ENCODE measurements around the gene SMIM26. TPM values are rescaled to one million over a fixed set of nuclear protein-coding genes. Genes with fewer than 3 reads are reported as not detected.
"Not testable (repeated sequence)": the region's sequence is repeated elsewhere in the genome, so short reads cannot be mapped to it uniquely, and the experiment has no call there.

Gene SMIM26
- total RNA-seq, 1 experiment from 2014 or later: 105 TPM

DNA sequence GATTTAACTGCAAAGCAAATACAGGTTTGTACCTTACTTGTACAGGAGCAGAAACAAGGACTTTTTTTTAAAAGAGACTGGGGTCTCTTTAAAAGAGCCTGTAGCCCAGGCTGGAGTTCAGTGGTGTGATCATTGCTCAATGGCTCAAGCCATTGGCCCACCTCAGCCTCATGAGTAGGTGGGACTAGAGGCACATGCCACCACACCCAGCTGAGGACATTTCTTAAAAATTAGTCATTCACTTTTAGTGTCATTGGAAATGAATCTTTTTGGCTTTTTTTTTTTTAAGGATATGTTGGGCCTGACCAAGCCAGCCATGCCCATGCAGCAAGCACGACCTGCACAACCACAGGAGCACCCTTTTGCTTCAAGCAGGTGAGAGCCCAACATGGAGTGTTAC, 42.6 kb upstream of the SMIM26 start:
- Histone ChIP-seq H3K4me2 (peak overlapping the region; percentile 40), H3K79me2 (ENCODE audit: low read depth) (no peaks in the 10 kb centered on the region), H3K4me3 (no peak overlapping the region), H3F3A (ENCODE audit: insufficient read depth, low read depth) (peaks cover 7% of the 10 kb centered on the region; the same call in 1 of the 2 replicates), H3K4me1 (replicated peaks; ENCODE audit: insufficient read depth) (peaks cover 17% of the 10 kb centered on the region), H4K20me1 (ENCODE audit: insufficient read depth) (no peaks in the 10 kb centered on the region), H3K9me2 (ENCODE audit: insufficient read depth) (no peaks in the 10 kb centered on the region), H3K9me3 (ENCODE audit: insufficient read depth, low read depth) (no peaks in the 10 kb centered on the region), H2AFZ (no peak overlapping the region), H3K27me3 (ENCODE audit: insufficient read depth, low read depth) (no peaks in the 10 kb centered on the region), H3K36me3 (ENCODE audit: low read depth) (peaks cover 28% of the 10 kb centered on the region), H3K27ac (peak overlapping the region; percentile 75)
- DNase-seq: peak; percentile 63 to 80
- no TSS peak for BruUV-seq (replicated peaks)
- TF ChIP-seq, protein P1, sequence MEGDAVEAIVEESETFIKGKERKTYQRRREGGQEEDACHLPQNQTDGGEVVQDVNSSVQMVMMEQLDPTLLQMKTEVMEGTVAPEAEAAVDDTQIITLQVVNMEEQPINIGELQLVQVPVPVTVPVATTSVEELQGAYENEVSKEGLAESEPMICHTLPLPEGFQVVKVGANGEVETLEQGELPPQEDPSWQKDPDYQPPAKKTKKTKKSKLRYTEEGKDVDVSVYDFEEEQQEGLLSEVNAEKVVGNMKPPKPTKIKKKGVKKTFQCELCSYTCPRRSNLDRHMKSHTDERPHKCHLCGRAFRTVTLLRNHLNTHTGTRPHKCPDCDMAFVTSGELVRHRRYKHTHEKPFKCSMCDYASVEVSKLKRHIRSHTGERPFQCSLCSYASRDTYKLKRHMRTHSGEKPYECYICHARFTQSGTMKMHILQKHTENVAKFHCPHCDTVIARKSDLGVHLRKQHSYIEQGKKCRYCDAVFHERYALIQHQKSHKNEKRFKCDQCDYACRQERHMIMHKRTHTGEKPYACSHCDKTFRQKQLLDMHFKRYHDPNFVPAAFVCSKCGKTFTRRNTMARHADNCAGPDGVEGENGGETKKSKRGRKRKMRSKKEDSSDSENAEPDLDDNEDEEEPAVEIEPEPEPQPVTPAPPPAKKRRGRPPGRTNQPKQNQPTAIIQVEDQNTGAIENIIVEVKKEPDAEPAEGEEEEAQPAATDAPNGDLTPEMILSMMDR (conservative IDR thresholded peaks at IDR 0.05): no peak
- no peak for TF ChIP-seq EZH2 (IDR thresholded peaks at IDR 0.05; ENCODE audit: low read depth)
- CTCF ChIA-PET: interaction anchor here (0.6 kb wide), 1 partner anchor 1492 kb away, joined by 3 read pairs; the partner anchor contains the start of gene NAA20
- intact Hi-C loops (cut with micrococcal nuclease; ENCODE audit: unreplicated experiment): loop anchor here (2.0 kb wide), 1 partner anchor 18 kb away; the partner anchor contains the start of gene SEC23B
- POLR2A ChIA-PET (ENCODE audit: unreplicated experiment): interaction anchor here (0.6 kb wide), 1 partner anchor 17 kb away, joined by 3 read pairs; no protein-coding TSS in a partner anchor

DNA sequence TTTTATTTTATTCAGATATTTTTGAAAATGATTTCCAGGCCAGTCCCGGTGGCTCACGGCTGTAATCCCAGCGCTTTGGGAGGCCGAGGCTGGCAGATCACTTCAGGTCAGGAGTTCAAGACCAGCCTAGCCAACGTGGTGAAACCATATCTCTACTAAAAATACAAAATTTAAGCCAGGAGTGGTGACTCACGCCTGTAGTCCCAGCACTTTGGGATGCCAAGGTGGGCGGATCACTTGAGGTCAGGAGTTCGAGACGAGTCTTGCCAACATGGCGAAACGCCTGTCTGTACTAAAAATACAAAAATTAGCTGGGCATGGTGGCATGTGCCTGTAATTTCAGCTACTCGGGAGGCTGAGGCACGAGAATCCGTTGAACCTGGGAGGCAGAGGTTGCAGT, 40.5 kb upstream of the SMIM26 start:
- H4K20me1 ChIP-seq (ENCODE audit: insufficient read depth); H3K79me2 ChIP-seq (ENCODE audit: low read depth); H3K4me2 ChIP-seq; intact Hi-C loops (cut with micrococcal nuclease; ENCODE audit: unreplicated experiment); CTCF ChIA-PET; BruUV-seq (replicated peaks); POLR2A ChIA-PET (ENCODE audit: unreplicated experiment); H3K27ac ChIP-seq; H2AFZ ChIP-seq; H3K9me2 ChIP-seq (ENCODE audit: insufficient read depth); DNase-seq; H3K4me3 ChIP-seq; H3F3A ChIP-seq (ENCODE audit: insufficient read depth, low read depth); H3K9me3 ChIP-seq (ENCODE audit: insufficient read depth, low read depth); H3K27me3 ChIP-seq (ENCODE audit: insufficient read depth, low read depth): not testable (repeated sequence)
- peaks cover 17% of the 10 kb centered on the region for H3K4me1 ChIP-seq (replicated peaks; ENCODE audit: insufficient read depth)
- peaks cover 36% of the 10 kb centered on the region for H3K36me3 ChIP-seq (ENCODE audit: low read depth)

DNA sequence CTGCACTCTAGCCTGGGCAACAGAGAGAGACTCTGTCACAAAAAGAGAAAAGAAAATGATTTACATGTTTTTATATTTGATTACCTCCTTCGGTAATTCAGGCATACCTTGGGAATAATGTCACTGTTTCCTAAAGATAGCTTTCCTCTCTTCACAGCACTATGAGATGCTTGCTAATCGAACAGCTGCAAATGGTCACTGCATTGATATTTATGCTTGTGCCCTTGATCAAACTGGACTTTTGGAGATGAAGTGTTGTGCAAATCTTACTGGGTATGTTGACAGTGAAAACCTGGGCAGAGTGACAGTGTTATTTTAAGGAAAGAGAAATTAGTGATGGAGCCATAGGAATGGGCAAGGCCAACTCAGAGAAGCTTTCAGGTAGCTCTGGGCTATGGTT, 39.9 kb upstream of the SMIM26 start:
- H4K20me1 ChIP-seq (ENCODE audit: insufficient read depth): no peaks in the 10 kb centered on the region
- no TSS peak for BruUV-seq (replicated peaks)
- no peaks in the 10 kb centered on the region for H3K9me3 ChIP-seq (ENCODE audit: insufficient read depth, low read depth)
- H3K27me3 ChIP-seq (ENCODE audit: insufficient read depth, low read depth): no peaks in the 10 kb centered on the region
- H3K4me3 ChIP-seq: no peak overlapping the region
- intact Hi-C loops (cut with micrococcal nuclease; ENCODE audit: unreplicated experiment): no loop called here
- peaks cover 17% of the 10 kb centered on the region for H3K4me1 ChIP-seq (replicated peaks; ENCODE audit: insufficient read depth)
- no peaks in the 10 kb centered on the region for H3K9me2 ChIP-seq (ENCODE audit: insufficient read depth)
- peaks cover 7% of the 10 kb centered on the region; the same call in 1 of the 2 replicates for H3F3A ChIP-seq (ENCODE audit: insufficient read depth, low read depth)
- DNase-seq: no peak
- no peak overlapping the region for H3K4me2 ChIP-seq
- CTCF ChIA-PET: interaction anchor here (0.6 kb wide), 1 partner anchor 11 kb away, joined by 7 read pairs; no protein-coding TSS in a partner anchor
- no peaks in the 10 kb centered on the region for H3K79me2 ChIP-seq (ENCODE audit: low read depth)
- no peak overlapping the region for H2AFZ ChIP-seq
- no peak overlapping the region for H3K27ac ChIP-seq
- POLR2A ChIA-PET (ENCODE audit: unreplicated experiment): no interaction called here
- TF ChIP-seq, protein P1 (conservative IDR thresholded peaks at IDR 0.05): no peak
- TF ChIP-seq EZH2 (IDR thresholded peaks at IDR 0.05; ENCODE audit: low read depth): no peak
- H3K36me3 ChIP-seq (ENCODE audit: low read depth): peaks cover 36% of the 10 kb centered on the region

DNA sequence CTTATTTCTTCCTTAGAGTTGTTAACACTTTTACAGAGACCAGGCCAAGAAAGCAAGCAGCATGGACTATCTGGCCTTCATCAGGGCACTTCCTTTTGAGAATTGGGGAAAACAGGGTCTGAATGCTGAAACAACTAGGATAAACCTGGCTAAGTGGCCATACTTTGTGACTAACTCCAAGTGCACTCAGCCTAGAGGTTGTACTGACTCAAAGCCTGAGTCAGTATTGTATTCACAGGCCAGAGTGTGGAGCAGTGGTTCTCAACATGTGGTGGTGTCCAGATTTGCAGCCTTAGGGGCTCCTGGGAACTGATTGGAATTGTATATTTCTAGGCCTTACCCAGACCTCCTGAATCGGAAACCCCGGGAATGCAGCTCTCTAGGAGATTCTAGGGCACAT, 39.4 kb upstream of the SMIM26 start:
- peaks cover 36% of the 10 kb centered on the region for H3K36me3 ChIP-seq (ENCODE audit: low read depth)
- H2AFZ ChIP-seq: no peak overlapping the region
- H3K27ac ChIP-seq: no peak overlapping the region
- no peaks in the 10 kb centered on the region for H3K79me2 ChIP-seq (ENCODE audit: low read depth)
- no peaks in the 10 kb centered on the region for H3K27me3 ChIP-seq (ENCODE audit: insufficient read depth, low read depth)
- intact Hi-C loops (cut with micrococcal nuclease; ENCODE audit: unreplicated experiment): no loop called here
- no peaks in the 10 kb centered on the region for H3K9me2 ChIP-seq (ENCODE audit: insufficient read depth)
- no peaks in the 10 kb centered on the region for H4K20me1 ChIP-seq (ENCODE audit: insufficient read depth)
- ChIA-PET CTCF (no interaction called here), POLR2A (ENCODE audit: unreplicated experiment) (no interaction called here)
- no peak for DNase-seq
- TF ChIP-seq, protein P1 (conservative IDR thresholded peaks at IDR 0.05): no peak
- TF ChIP-seq EZH2 (IDR thresholded peaks at IDR 0.05; ENCODE audit: low read depth): no peak
- H3K4me1 ChIP-seq (replicated peaks; ENCODE audit: insufficient read depth): peaks cover 17% of the 10 kb centered on the region
- no peaks in the 10 kb centered on the region for H3K9me3 ChIP-seq (ENCODE audit: insufficient read depth, low read depth)
- H3K4me2 ChIP-seq: no peak overlapping the region
- H3F3A ChIP-seq (ENCODE audit: insufficient read depth, low read depth): peaks cover 7% of the 10 kb centered on the region; the same call in 1 of the 2 replicates
- no TSS peak for BruUV-seq (replicated peaks)
- no peak overlapping the region for H3K4me3 ChIP-seq

Data from PC-9 (cell line).